GM19328 (cell line): ENCODE data around the gene SLC12A7.
"Not testable (repeated sequence)": the region's sequence is repeated elsewhere in the genome, so short reads cannot be mapped to it uniquely, and the experiment has no call there.

ENCODE experiments used
- ATAC-seq: cut with Tn5 transposase; IDR thresholded peaks from one replicate; pipeline ENCODE4 v1.9.1; 2021; ENCODE audit warnings: mild to moderate bottlenecking, moderate library complexity; ENCODE audit not compliant: unreplicated experiment

The SLC12A7 gene

GRCh38 chr5:1099926-1100663, 11.8 kb downstream of the SLC12A7 start:
- ATAC-seq: no peak

- ATAC-seq: no peak
Observed at GRCh38 chr5:1098986-1099597, 12.8 kb downstream of the SLC12A7 start.

- not testable (repeated sequence) for ATAC-seq
Observed at GRCh38 chr5:1097988-1098385, 13.9 kb downstream of the SLC12A7 start.

- no peak for ATAC-seq
Observed at GRCh38 chr5:1097381-1097987, 14.4 kb downstream of the SLC12A7 start.

- no peak for ATAC-seq
Observed at GRCh38 chr5:1096838-1097237, 15.0 kb downstream of the SLC12A7 start.

GRCh38 chr5:1095990-1096363, 15.9 kb downstream of the SLC12A7 start:
- no peak for ATAC-seq

GRCh38 chr5:1095302-1095989, 16.4 kb downstream of the SLC12A7 start:
- no peak for ATAC-seq

- ATAC-seq: no peak
Observed at GRCh38 chr5:1094670-1095190, 17.1 kb downstream of the SLC12A7 start.

GRCh38 chr5:1093361-1093760, 18.5 kb downstream of the SLC12A7 start:
- no peak for ATAC-seq

- no peak for ATAC-seq
Observed at GRCh38 chr5:1092122-1092521, 19.7 kb downstream of the SLC12A7 start.

GRCh38 chr5:1091632-1092031, 20.2 kb downstream of the SLC12A7 start:
- no peak for ATAC-seq

- ATAC-seq: no peak
Observed at GRCh38 chr5:1090538-1090937, 21.3 kb downstream of the SLC12A7 start.

- ATAC-seq: no peak
Observed at GRCh38 chr5:1089621-1090040, 22.2 kb downstream of the SLC12A7 start.

- ATAC-seq: no peak
Observed at GRCh38 chr5:1089146-1089545, 22.7 kb downstream of the SLC12A7 start.

- no peak for ATAC-seq
Observed at GRCh38 chr5:1088726-1089125, 23.1 kb downstream of the SLC12A7 start.

- ATAC-seq: no peak
Observed at GRCh38 chr5:1088031-1088430, 23.8 kb downstream of the SLC12A7 start.

- no peak for ATAC-seq
Observed at GRCh38 chr5:1087428-1087827, 24.4 kb downstream of the SLC12A7 start.

GRCh38 chr5:1086871-1087270, 25.0 kb downstream of the SLC12A7 start:
- ATAC-seq: no peak

GRCh38 chr5:1086137-1086536, 25.7 kb downstream of the SLC12A7 start:
- no peak for ATAC-seq

GRCh38 chr5:1085391-1085790, 26.5 kb downstream of the SLC12A7 start:
- no peak for ATAC-seq

GRCh38 chr5:1083823-1084605, 27.8 kb downstream of the SLC12A7 start:
- no peak for ATAC-seq
